SW480 (cell line): Measurements from ENCODE around the gene GGA2.
A peak's percentile ranks its signal among the peaks of the same experiment; 100 is the strongest.
"Not testable (repeated sequence)": the region's sequence is repeated elsewhere in the genome, so short reads cannot be mapped to it uniquely, and the experiment has no call there.

Source experiments
- DNase-seq: peaks from one replicate; pipeline ENCODE4 v3.0.0-alpha.2; 2016; ENCODE audit warnings: low spot score

The GGA2 gene

DNA sequence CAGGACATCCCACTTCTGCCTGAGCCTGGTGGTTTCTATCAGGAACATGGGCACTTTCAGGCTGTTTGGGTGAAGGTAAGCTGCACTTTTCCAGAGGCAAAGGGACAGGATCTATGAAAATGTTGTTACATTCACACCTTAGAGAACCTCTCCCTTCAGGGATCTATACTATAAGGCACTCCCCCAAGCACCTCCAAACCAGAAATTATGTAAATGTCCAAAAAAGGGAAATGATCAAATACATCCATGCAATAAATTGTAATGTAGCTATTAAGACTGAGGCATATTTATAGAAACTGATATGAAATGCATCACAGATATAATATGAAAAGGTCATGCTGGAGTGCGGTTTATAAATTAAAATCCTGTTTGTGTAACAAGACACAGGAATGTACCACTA, 34.0 kb downstream of the GGA2 start:
- no peak for DNase-seq

- DNase-seq: peak; percentile 27
Measured at GRCh38 chr16:23469814-23470213, 40.5 kb downstream of the GGA2 start.

- DNase-seq: no peak
Measured at GRCh38 chr16:23466162-23466885, 44.0 kb downstream of the GGA2 start.

DNA sequence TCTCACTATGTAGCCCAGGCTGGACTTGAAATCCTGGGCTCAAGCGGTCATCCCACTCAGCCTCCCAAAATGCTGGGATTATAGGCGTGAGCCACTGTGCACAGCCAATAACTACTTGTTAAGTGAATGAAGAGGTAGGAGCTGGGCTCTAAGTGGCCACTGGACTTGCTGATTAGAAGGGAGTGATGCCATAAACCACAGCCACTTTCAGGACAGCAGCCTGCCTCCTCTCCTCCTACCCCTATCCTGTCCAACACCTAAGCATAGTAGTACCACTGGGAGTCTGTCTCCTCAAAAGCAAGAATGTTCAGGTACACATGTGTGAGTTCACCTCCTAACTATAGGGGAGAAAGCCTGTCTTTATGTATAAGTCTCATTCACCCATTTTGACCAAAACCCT, 45.1 kb downstream of the GGA2 start:
- DNase-seq: no peak

- no peak for DNase-seq
Measured at GRCh38 chr16:23464196-23464595, 46.1 kb downstream of the GGA2 start.

DNA sequence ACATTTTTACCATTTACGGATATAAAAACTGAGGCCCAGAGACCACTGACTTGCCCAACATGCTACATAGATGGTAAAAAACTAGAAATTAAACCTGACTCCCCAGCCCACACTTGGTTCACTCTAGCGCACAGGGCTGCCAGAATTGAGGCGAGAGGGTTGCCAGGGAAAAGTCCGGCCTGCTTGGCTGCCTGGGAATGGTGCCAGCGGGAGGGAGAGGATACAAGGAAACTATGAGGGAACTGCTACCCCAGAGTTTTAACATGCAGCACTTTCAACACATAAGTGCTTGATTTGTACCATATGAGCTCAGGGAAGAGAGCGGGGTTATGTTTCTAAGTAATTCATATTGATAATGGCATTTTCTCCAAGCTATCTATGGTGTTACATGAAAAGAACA, 47.3 kb downstream of the GGA2 start:
- not testable (repeated sequence) for DNase-seq

DNA sequence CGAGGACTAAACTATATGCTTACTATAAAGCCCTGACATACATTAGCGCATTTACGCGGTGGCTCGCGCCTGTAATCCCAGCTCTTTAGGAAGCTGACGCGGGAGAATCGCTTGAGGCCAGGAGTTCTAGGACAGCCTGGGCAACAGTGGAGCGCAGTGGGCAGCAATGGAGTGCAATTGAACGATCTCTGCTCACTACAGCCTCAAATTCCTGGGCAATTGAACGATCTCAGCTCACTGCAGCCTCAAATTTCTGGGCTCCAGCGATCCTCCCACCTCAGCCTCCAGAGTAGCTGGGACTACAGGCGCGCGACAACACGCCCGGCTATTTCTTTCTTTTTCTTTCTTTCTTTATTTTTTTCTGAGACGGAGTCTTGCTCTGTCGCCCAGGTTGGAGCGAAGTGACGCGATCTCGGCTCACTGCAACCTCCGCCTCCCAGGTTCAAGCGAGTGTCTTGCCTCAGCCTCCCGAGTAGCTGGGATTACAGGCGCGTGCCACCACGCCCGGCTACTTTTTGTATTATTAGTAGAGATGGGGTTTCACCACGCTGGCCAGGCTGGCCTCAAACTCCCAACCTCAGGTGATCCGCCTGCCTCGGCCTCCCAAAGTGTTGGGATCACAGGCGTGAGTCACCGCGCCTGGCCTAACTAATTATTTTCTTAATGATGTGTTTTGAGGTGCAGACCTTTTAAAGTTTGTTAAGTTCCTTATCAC, 56.8 kb downstream of the GGA2 start:
- DNase-seq: no peak

GRCh38 chr16:23452572-23453337, 57.5 kb downstream of the GGA2 start, which contains the start of gene COG7:
TSS of gene COG7 (minus strand) at chr16:23453189. CDS start at chr16:23452994, 195 bp downstream.
- peak; percentile 77 for DNase-seq

- DNase-seq: no peak
Measured at GRCh38 chr16:23452221-23452571, 58.1 kb downstream of the GGA2 start.

GRCh38 chr16:23448392-23448791, 61.9 kb downstream of the GGA2 start:
- no peak for DNase-seq

- not testable (repeated sequence) for DNase-seq
Measured at GRCh38 chr16:23437542-23437941, 72.8 kb downstream of the GGA2 start.

- no peak for DNase-seq
Measured at GRCh38 chr16:23436951-23437350, 73.3 kb downstream of the GGA2 start.

DNA sequence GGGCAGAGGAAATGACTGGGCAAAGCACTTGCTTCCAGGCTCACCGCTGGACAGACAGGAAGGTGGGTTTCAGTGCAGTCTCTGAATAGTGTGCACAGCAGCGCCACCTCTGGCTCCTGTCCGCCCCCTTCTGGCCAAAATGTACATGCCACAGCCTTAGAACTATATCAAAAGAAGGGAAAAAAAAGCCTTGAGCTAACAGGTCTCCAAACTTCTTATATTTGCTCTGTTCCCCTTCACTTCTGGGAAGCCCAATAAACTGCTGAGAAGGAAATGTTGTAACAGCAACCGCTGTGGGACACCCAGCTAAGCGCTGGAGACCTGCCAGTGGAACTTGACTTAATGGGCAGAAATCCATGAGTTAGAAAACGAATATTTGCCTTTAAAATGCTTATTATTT, 74.8 kb downstream of the GGA2 start:
- DNase-seq: peak; percentile 53

DNA sequence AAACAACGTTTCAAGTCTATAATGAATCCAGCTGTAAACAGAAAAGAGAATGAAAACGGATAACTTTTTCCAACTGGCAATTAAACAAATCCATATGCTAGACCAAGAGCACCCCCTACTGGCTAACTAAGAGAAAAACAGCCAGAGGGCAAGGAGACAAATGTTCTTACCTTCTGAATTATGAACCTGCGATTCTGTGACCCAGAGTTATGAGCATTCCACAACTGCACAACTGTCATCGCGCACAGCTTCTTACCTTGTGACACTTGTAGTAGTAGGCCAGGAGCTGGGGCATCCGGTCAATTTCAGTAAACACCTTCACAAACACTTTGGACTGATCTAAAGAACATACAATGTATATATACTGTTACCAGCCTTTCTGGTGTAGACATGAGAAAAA, 75.9 kb downstream of the GGA2 start:
- peak; percentile 70 for DNase-seq

GRCh38 chr16:23433261-23433920, 76.9 kb downstream of the GGA2 start:
- DNase-seq: no peak

GRCh38 chr16:23432176-23433128, 77.8 kb downstream of the GGA2 start:
- no peak for DNase-seq

DNA sequence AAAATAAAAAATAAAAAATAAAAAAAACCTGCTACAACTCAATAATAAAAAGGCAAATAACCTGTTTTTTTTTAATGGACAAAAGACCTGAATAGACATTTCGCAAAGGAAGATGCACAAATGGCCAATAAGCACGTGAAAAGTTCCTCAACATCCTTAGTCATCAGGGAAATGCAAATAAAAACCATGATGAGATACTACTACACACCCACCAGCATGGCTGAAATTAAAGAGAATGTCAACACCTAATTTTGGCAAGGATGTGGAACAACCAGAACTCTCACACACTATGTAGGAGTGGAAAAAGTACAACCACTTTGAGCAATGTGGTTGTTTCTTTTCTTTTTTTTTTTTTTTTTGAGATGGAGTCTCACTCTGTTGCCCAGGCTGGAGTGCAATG, 81.9 kb downstream of the GGA2 start:
- DNase-seq: no peak

DNA sequence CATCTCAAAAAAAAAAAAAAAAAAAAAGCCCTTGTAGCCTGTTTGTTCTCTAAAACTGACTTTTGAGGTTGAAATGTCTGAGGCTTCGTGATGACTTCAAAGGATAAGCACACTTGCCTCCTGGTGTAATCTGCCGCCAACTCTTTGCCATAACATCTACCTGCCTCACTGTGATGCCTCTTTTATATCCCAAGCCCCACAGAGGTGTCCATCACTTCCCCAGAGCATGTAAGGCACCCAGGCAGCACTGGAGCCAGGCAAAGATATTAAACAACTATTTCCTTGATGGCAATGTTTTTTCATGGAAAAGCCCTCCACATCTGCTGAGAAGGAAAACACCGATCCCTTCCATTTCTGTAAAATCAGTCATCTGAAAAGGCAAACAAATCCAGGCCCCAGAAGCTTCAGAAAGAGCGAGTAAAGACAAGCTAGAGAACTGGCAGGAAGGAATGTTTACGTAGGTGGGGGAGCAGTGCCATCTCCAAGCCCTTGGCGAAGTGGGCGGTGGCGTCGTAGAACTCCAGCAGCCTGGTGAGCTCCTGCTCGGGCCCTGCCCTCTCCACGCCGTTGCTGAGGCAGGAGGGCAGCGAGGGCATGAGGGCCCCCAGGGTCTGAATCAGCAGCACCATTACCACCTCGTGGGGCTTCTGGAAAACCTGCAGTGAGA, 85.9 kb downstream of the GGA2 start:
- no peak for DNase-seq

- DNase-seq: peak; percentile 76
Measured at GRCh38 chr16:23423496-23424049, 86.7 kb downstream of the GGA2 start.

DNA sequence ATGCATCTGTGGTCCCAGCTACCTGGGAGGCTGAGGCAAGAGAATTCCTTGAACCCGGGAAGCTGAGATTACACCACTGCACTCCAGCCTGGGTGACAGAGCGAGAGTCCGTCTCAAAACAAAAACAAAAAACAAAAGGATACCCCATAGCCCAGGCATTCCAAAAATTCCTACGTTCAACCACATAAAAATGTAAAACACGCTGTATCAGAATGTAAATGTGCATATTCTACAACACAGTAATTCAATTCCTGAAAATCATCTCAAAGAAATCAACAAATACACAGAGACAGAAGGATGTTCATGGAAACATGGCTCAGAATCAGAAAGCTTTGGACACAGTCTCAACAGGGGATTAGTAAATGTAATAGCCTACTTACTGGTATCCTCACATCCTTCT, 90.3 kb downstream of the GGA2 start:
- no peak for DNase-seq
